Measurements from ENCODE around the gene VAMP3.

GRCh38 chr1:7805460-7805859 is 34.4 kb downstream of the VAMP3 start:
- no peak for TF ChIP-seq POLR2A (IDR thresholded peaks at IDR 0.05; ENCODE audit: extremely low read depth, insufficient read length)
- no peak for TF ChIP-seq CTCF (IDR thresholded peaks at IDR 0.05; ENCODE audit: low read depth, low read length)
